GM23338 (cell line): ENCODE results near the gene LAPTM5. TPM values are rescaled to one million over a fixed set of nuclear protein-coding genes. Genes with fewer than 3 reads are reported as not detected.

Source experiments
- ATAC-seq: fragments of 200-7000 bp; cut with Tn5 transposase; 3 replicates; pipeline ENCODE4 v1.9.1; 2020
- DNase-seq: peaks from one replicate; pipeline ENCODE4 v3.0.0-alpha.2; 2015; ENCODE audit warnings: low spot score
- H2AFZ ChIP-seq: fragments of 200-600 bp; sonication (generic); 2 replicates; pipeline ENCODE4 v1.8.0; 2016; ENCODE audit warnings: antibody characterized with exemption, mild to moderate bottlenecking, moderate library complexity
- H3F3A ChIP-seq: fragments of 200-600 bp; sonication (generic); replicated peaks from 2 replicates; pipeline ENCODE4 v1.8.0; 2017; ENCODE audit warnings: antibody characterized with exemption, mixed run types, low read depth
- H3K27ac ChIP-seq: fragments of 200-600 bp; sonication (generic); 2 replicates; pipeline ENCODE4 v1.6.1; 2016; ENCODE audit warnings: low read depth
- H3K27me3 ChIP-seq: fragments of 200-600 bp; sonication (generic); 2 replicates; pipeline ENCODE4 v1.8.0; 2016; ENCODE audit warnings: mild to moderate bottlenecking, mixed run types, moderate library complexity; ENCODE audit not compliant: insufficient read depth
- H3K36me3 ChIP-seq: fragments of 200-600 bp; sonication (generic); 2 replicates; pipeline ENCODE4 v1.8.0; 2016; ENCODE audit warnings: mild to moderate bottlenecking; ENCODE audit not compliant: insufficient read depth
- H3K4me1 ChIP-seq: fragments of 200-600 bp; sonication (generic); 2 replicates; pipeline ENCODE4 v1.8.0; 2016; ENCODE audit warnings: mild to moderate bottlenecking, moderate library complexity; ENCODE audit not compliant: insufficient read depth
- H3K4me2 ChIP-seq: fragments of 200-600 bp; sonication (generic); 2 replicates; pipeline ENCODE4 v1.7.1; 2017; ENCODE audit warnings: mixed run types
- H3K4me3 ChIP-seq: fragments of 200-600 bp; sonication (generic); 2 replicates; pipeline ENCODE4 v1.6.1; 2016; ENCODE audit warnings: mixed run types
- H3K79me2 ChIP-seq: fragments of 200-600 bp; sonication (generic); replicated peaks from 2 replicates; pipeline ENCODE4 v1.8.0; 2017; ENCODE audit warnings: mild to moderate bottlenecking; ENCODE audit not compliant: insufficient read depth
- H3K9me2 ChIP-seq: fragments of 200-600 bp; sonication (generic); 2 replicates; pipeline ENCODE4 v1.8.0; 2017; ENCODE audit not compliant: insufficient read depth
- H4K20me1 ChIP-seq: fragments of 200-600 bp; sonication (generic); replicated peaks from 2 replicates; pipeline ENCODE4 v1.8.0; 2017; ENCODE audit warnings: mild to moderate bottlenecking; ENCODE audit not compliant: insufficient read depth
- H3K27ac Mint-ChIP-seq: 2 replicates; pipeline ENCODE4 v1.8.0; 2020; ENCODE audit warnings: inconsistent platforms, mild to moderate bottlenecking, moderate library complexity, mixed read lengths
- H3K27me3 Mint-ChIP-seq: 3 replicates; pipeline ENCODE4 v1.8.0; 2022; ENCODE audit warnings: low read depth, mild to moderate bottlenecking, moderate library complexity, mixed read lengths, inconsistent platforms; ENCODE audit not compliant: insufficient read depth, poor library complexity
- H3K36me3 Mint-ChIP-seq: 3 replicates; pipeline ENCODE4 v1.8.0; 2021; ENCODE audit warnings: low read depth, mild to moderate bottlenecking, inconsistent platforms, moderate library complexity, mixed read lengths
- H3K4me1 Mint-ChIP-seq: 3 replicates; pipeline ENCODE4 v1.8.0; 2020; ENCODE audit warnings: mild to moderate bottlenecking, inconsistent platforms, mixed read lengths
- H3K4me3 Mint-ChIP-seq: 3 replicates; pipeline ENCODE4 v1.8.0; 2021; ENCODE audit warnings: moderate library complexity, mild to moderate bottlenecking, inconsistent platforms, mixed read lengths
- H3K9me3 Mint-ChIP-seq: 3 replicates; pipeline ENCODE4 v1.8.0; 2020; ENCODE audit warnings: moderate library complexity, mild to moderate bottlenecking, inconsistent platforms, mixed read lengths
- CTCF ChIP-seq, 2 experiments: fragments of 200-600 bp in 1 of 2; sonication (generic) in 1 of 2; conservative IDR thresholded peaks; 2 replicates each; pipeline versions ENCODE4 v1.5.1 to v1.6.1; 2016 to 2017; ENCODE audit warnings: antibody characterized with exemption in 2 of 2, low read depth in 2 of 2, mild to moderate bottlenecking in 2 of 2, moderate library complexity in 1 of 2
- JUNB ChIP-seq: IDR thresholded peaks from one replicate; pipeline ENCODE4 v1.6.1; 2016; ENCODE audit warnings: antibody characterized with exemption; ENCODE audit not compliant: unreplicated experiment
- POLR2AphosphoS5 ChIP-seq: IDR thresholded peaks from 2 replicates; pipeline ENCODE4 v1.6.1; 2016; ENCODE audit warnings: antibody characterized with exemption, low read depth
- REST ChIP-seq: IDR thresholded peaks from one replicate; pipeline ENCODE4 v1.6.1; 2018; ENCODE audit warnings: antibody characterized with exemption; ENCODE audit not compliant: unreplicated experiment
- STAT1 ChIP-seq: IDR thresholded peaks from one replicate; pipeline ENCODE4 v1.6.1; 2016; ENCODE audit warnings: antibody characterized with exemption; ENCODE audit not compliant: unreplicated experiment
- ZNF114 ChIP-seq: fragments of 250-450 bp; sonication (Bioruptor Pico); IDR thresholded peaks from 2 replicates; pipeline ENCODE4 v1.5.0; 2020; ENCODE audit warnings: mild to moderate bottlenecking, moderate library complexity
- ZNF331 ChIP-seq: fragments of 250-450 bp; sonication (Bioruptor Pico); IDR thresholded peaks from 2 replicates; pipeline ENCODE4 v1.5.0; 2020; ENCODE audit warnings: low read depth, mild to moderate bottlenecking, moderate library complexity
- polyA plus RNA-seq: library from polyadenylated mRNA; unstranded; fragments of >200 nt; fragmentation: Nextera tagmentation; extraction: Ambion mirVana; gene quantifications from 2 replicates; pipeline ENCODE4 v1.2.1, GENCODE V29; 2016
- total RNA-seq: library from RNA; depleted of rRNA; stranded (reverse); fragments of >200 nt; shearing (Covaris generic); gene quantifications from 2 replicates; pipeline ENCODE4 v1.2.3, GENCODE V29; 2014

LAPTM5 gene
- total and polyA plus RNA-seq, 2 experiments from 2014 or later: 0.21 TPM; not detected in 1

- no peak overlapping the region for H3K4me3 Mint-ChIP-seq
- DNase-seq: no peak
Observed at GRCh38 chr1:30785181-30785580, 27.6 kb upstream of the LAPTM5 start.

GRCh38 chr1:30783256-30783915, 25.8 kb upstream of the LAPTM5 start:
- H3K36me3 Mint-ChIP-seq: no peaks in the 10 kb centered on the region
- Histone ChIP-seq H3K9me2 (no peaks in the 10 kb centered on the region), H3F3A (0 out of 2 replicates have a peak, but pooled peaks cover 3% of the 10 kb centered on the region), H3K4me1 (peaks cover 10% of the 10 kb centered on the region; the same call in 1 of the 2 replicates), H3K4me2 (peak overlapping the region; percentile 71; the same call in 1 of the 2 replicates), H3K27me3 (no peaks in the 10 kb centered on the region), H3K4me3 (no peak overlapping the region), H3K27ac (no peak overlapping the region), H3K79me2 (no peaks in the 10 kb centered on the region), H2AFZ (peak overlapping the region; percentile 47; the same call in 1 of the 2 replicates), H3K36me3 (no peaks in the 10 kb centered on the region), H4K20me1 (no peaks in the 10 kb centered on the region)
- H3K27me3 Mint-ChIP-seq: peaks cover 9% of the 10 kb centered on the region
- H3K4me3 Mint-ChIP-seq: no peak overlapping the region
- no peak for TF ChIP-seq JUNB
- no peak for TF ChIP-seq ZNF114
- TF ChIP-seq REST: no peak
- no peak for TF ChIP-seq STAT1
- TF ChIP-seq ZNF331 (CRISPR knock-in tag): no peak
- no peak for TF ChIP-seq POLR2AphosphoS5
- TF ChIP-seq CTCF (conservative IDR thresholded peaks at IDR 0.05; ENCODE audit: low read depth in 2 of 2): no peak
- no peaks in the 10 kb centered on the region for H3K9me3 Mint-ChIP-seq
- peaks cover 18% of the 10 kb centered on the region; the same call in 2 of the 3 replicates for H3K4me1 Mint-ChIP-seq
- no peak overlapping the region; the same call in 1 of the 2 replicates for H3K27ac Mint-ChIP-seq
- DNase-seq (no peak), ATAC-seq (peak; percentile 2; the same call in 2 of the 3 replicates)

More at GRCh38 chr1:30785181-30785580, 27.6 kb upstream of the LAPTM5 start:
- Histone ChIP-seq H3K79me2 (no peaks in the 10 kb centered on the region), H3K9me2 (no peaks in the 10 kb centered on the region), H3K27ac (no peak overlapping the region), H3K4me1 (peaks cover 10% of the 10 kb centered on the region; the same call in 1 of the 2 replicates), H3K36me3 (no peaks in the 10 kb centered on the region), H3K4me2 (no peak overlapping the region), H3K27me3 (no peaks in the 10 kb centered on the region), H3F3A (0 out of 2 replicates have a peak, but pooled peaks cover 3% of the 10 kb centered on the region), H4K20me1 (no peaks in the 10 kb centered on the region), H3K4me3 (no peak overlapping the region), H2AFZ (peak overlapping the region; percentile 52; the same call in 1 of the 2 replicates)
- H3K27ac Mint-ChIP-seq: peak overlapping the region; percentile 59; the same call in 1 of the 2 replicates
- peaks cover 12% of the 10 kb centered on the region for H3K27me3 Mint-ChIP-seq
- ATAC-seq: no peak
- H3K4me1 Mint-ChIP-seq: peaks cover 14% of the 10 kb centered on the region; the same call in 2 of the 3 replicates
- no peak for TF ChIP-seq POLR2AphosphoS5
- no peaks in the 10 kb centered on the region for H3K36me3 Mint-ChIP-seq
- H3K9me3 Mint-ChIP-seq: no peaks in the 10 kb centered on the region
